Measurements from ENCODE around the gene ALG10B. TPM values are rescaled to one million over a fixed set of nuclear protein-coding genes. Genes with fewer than 3 reads are reported as not detected.

The ALG10B gene
- total RNA-seq, 1 experiment from 2014 or later: 4.0 TPM

- no peak for DNase-seq (ENCODE audit: low read depth)
Observed at GRCh38 chr12:38374751-38375150, 58.2 kb downstream of the ALG10B start.
